Measurements from ENCODE around the gene NLGN2. TPM values are rescaled to one million over a fixed set of nuclear protein-coding genes. Genes with fewer than 3 reads are reported as not detected.

NLGN2 gene
- total and polyA plus RNA-seq, 2 of the 8 experiments (the other 6 are each of a cell fraction or from before 2014, with no cell fraction given), result 21.2 to 62.8 TPM

- Histone ChIP-seq H2AK5ac (ENCODE audit: low read depth, low read length) (no peak overlapping the region), H3K36me3 (ENCODE audit: control insufficient read depth in 2 of 4, insufficient read depth in 4 of 4, low read length in 3 of 4) (peaks cover 2 to 24% (median 17%) of the 10 kb centered on the region in 4 experiments; a peak in 5 of 8 replicates), H3K14ac (ENCODE audit: insufficient read length) (no peak overlapping the region), H3K79me1 (ENCODE audit: low read depth, low read length) (peaks cover 4% of the 10 kb centered on the region; the same call in 1 of the 2 replicates), H3K18ac (ENCODE audit: extremely low read depth, low read length) (no peak overlapping the region), H4K8ac (ENCODE audit: extremely low read depth, insufficient read depth, low read length) (no peak overlapping the region), H2BK20ac (ENCODE audit: low read length) (no peak overlapping the region), H2BK5ac (ENCODE audit: low read depth, low read length) (no peak overlapping the region), H4K20me1 (replicated peaks in 1 of 2; ENCODE audit: control insufficient read depth in 1 of 2, insufficient read depth in 2 of 2, low read length in 2 of 2) (peaks cover 0 to 20% of the 10 kb centered on the region in 2 experiments), H3K79me2 (ENCODE audit: control insufficient read depth in 1 of 2, insufficient read depth in 2 of 2, low read length in 2 of 2) (peaks cover 0 to 5% of the 10 kb centered on the region in 2 experiments; a peak in 1 of 4 replicates), H3K27ac (ENCODE audit: low read depth, low read length) (no peak overlapping the region), H2BK12ac (ENCODE audit: low read depth, low read length) (no peak overlapping the region), H3K56ac (replicated peaks; ENCODE audit: insufficient read length, low read depth, low read length) (no peak overlapping the region), H4K91ac (replicated peaks; ENCODE audit: insufficient read length, low read length) (no peak overlapping the region), H3K9me3 (ENCODE audit: insufficient read depth in 2 of 2, low read depth in 1 of 2, low read length in 1 of 2) (no peaks in the 10 kb centered on the region), H3K27me3 (replicated peaks in 1 of 4; ENCODE audit: control insufficient read depth in 3 of 4, extremely low read depth in 1 of 4, insufficient read depth in 3 of 4, low read length in 3 of 4) (no peaks in the 10 kb centered on the region; a peak in 1 of 7 replicates), H3K23me2 (ENCODE audit: low read depth, low read length) (peaks cover 13% of the 10 kb centered on the region; the same call in 1 of the 2 replicates), H3K23ac (ENCODE audit: insufficient read length) (no peak overlapping the region), H3K9ac (replicated peaks in 1 of 4; ENCODE audit: extremely low read depth in 1 of 4, low read depth in 3 of 4, low read length in 3 of 4) (no peak overlapping the region), H3K4me1 (replicated peaks in 1 of 4; ENCODE audit: control insufficient read depth in 3 of 4, insufficient read depth in 4 of 4, low read length in 3 of 4) (peaks cover 0 to 19% (median 11%) of the 10 kb centered on the region in 4 experiments; a peak in 5 of 7 replicates), H3K4ac (replicated peaks; ENCODE audit: insufficient read length, low read depth, low read length) (no peak overlapping the region), H3K4me2 (ENCODE audit: insufficient read depth in 1 of 2, low read depth in 2 of 2, low read length in 2 of 2) (no peak overlapping the region), H2AFZ (ENCODE audit: low read length) (no peak overlapping the region), H3K4me3 (ENCODE audit: extremely low read depth in 1 of 4, insufficient read depth in 2 of 4, low read depth in 3 of 4, low read length in 4 of 4) (no peak overlapping the region), H2BK15ac (ENCODE audit: low read length) (no peak overlapping the region), H4K5ac (ENCODE audit: insufficient read length, low read depth, low read length) (no peak overlapping the region), H2BK120ac (replicated peaks; ENCODE audit: low read depth, low read length) (no peak overlapping the region)
- no peak for FAIRE-seq
- POLR2A ChIA-PET (ENCODE audit: partially characterized antibody), result interaction anchor here (0.9 to 8.2 kb wide), 9 partner anchors 10 to 176 kb away, joined by 3 to 66 read pairs (median 3); partner anchors contain the start of genes FGF11, POLR2A, TMEM102 and TNK1
- no peak for DNase-seq (ENCODE audit: low read depth in 1 of 2, low spot score in 2 of 2)
- WGBS, 2 experiments (ENCODE audit: extremely low coverage in 1 of 2, insufficient coverage in 1 of 2, insufficient read length in 1 of 2, insufficient replicate concordance in 2 of 2, low coverage in 1 of 2, low lambda C conversion rate in 2 of 2, missing lambda C conversion rate in 1 of 2), result 94% methylated on average over 6 of the region's 6 CpGs; no CpG with 5 or more reads in 1 of the 2 experiments
- CTCF ChIA-PET (ENCODE audit: partially characterized antibody), result interaction anchor here (1.2 to 1.6 kb wide), 2 partner anchors 26 to 54 kb away, joined by 3 to 4 read pairs; no protein-coding TSS in a partner anchor
- TF ChIP-seq EGR1 (IDR thresholded peaks at IDR 0.05; ENCODE audit: borderline replicate concordance, low read depth, low read length) (no peak), RAD21 (IDR thresholded peaks at IDR 0.05 in 1 of 2, conservative IDR thresholded peaks at IDR 0.05 in 1 of 2; ENCODE audit: low read depth in 2 of 2, low read length in 2 of 2) (no peak), KDM1A (IDR thresholded peaks at IDR 0.05; ENCODE audit: borderline replicate concordance, low read length) (no peak), SAP30 (IDR thresholded peaks at IDR 0.05; ENCODE audit: insufficient read depth, insufficient replicate concordance, low read length) (no peak), SP1 (IDR thresholded peaks at IDR 0.05; ENCODE audit: low read depth, low read length) (no peak), RNF2 (IDR thresholded peaks at IDR 0.05; ENCODE audit: borderline replicate concordance, low read depth, low read length, missing control alignments, poor library complexity, severe bottlenecking) (no peak), HDAC6 (IDR thresholded peaks at IDR 0.05; ENCODE audit: low read depth, low read length) (no peak), RBBP5 (IDR thresholded peaks at IDR 0.05; ENCODE audit: borderline replicate concordance, low read depth, low read length) (no peak), TCF12 (IDR thresholded peaks at IDR 0.05; ENCODE audit: low read depth, low read length) (no peak), TEAD4 (IDR thresholded peaks at IDR 0.05; ENCODE audit: low read depth, low read length) (no peak), CBX8 (IDR thresholded peaks at IDR 0.05; ENCODE audit: borderline replicate concordance, low read depth, low read length) (no peak), RFX5 (IDR thresholded peaks at IDR 0.05; ENCODE audit: borderline replicate concordance, low read depth, low read length) (no peak), BRCA1 (IDR thresholded peaks at IDR 0.05; ENCODE audit: low read depth, low read length) (no peak)
These were observed 2.1 kb downstream of the NLGN2 start for GRCh38 chr17:7409716-7410115.
